Measurements from ENCODE around the gene P2RX3.

- TF ChIP-seq, protein P1, sequence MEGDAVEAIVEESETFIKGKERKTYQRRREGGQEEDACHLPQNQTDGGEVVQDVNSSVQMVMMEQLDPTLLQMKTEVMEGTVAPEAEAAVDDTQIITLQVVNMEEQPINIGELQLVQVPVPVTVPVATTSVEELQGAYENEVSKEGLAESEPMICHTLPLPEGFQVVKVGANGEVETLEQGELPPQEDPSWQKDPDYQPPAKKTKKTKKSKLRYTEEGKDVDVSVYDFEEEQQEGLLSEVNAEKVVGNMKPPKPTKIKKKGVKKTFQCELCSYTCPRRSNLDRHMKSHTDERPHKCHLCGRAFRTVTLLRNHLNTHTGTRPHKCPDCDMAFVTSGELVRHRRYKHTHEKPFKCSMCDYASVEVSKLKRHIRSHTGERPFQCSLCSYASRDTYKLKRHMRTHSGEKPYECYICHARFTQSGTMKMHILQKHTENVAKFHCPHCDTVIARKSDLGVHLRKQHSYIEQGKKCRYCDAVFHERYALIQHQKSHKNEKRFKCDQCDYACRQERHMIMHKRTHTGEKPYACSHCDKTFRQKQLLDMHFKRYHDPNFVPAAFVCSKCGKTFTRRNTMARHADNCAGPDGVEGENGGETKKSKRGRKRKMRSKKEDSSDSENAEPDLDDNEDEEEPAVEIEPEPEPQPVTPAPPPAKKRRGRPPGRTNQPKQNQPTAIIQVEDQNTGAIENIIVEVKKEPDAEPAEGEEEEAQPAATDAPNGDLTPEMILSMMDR (conservative IDR thresholded peaks at IDR 0.05): no peak
- no peak for TF ChIP-seq EZH2 (IDR thresholded peaks at IDR 0.05; ENCODE audit: low read depth)
Measured at GRCh38 chr11:57310630-57311086, 27.5 kb upstream of the P2RX3 start.

Measured in PC-9 (cell line).